Measurements from ENCODE around the gene STUB1.

GRCh38 chr16:711548-712320 lies 31.5 kb downstream of the STUB1 start:
- TF ChIP-seq CTCF (conservative IDR thresholded peaks at IDR 0.05; ENCODE audit: low read depth in 2 of 2) (peak; percentile 66 to 94), EZH2 (IDR thresholded peaks at IDR 0.05; ENCODE audit: low read depth, unreplicated experiment) (no peak)

All from GM23338 (cell line).